Urinary bladder (tissue), 4 donors: Measurements from ENCODE around the gene CABP4. TPM values are rescaled to one million over a fixed set of nuclear protein-coding genes. Genes with fewer than 3 reads are reported as not detected.

Source experiments
- DNase-seq: peaks from one replicate; pipeline ENCODE4 v3.0.0-alpha.2; 2015; ENCODE audit errors: extremely low spot score
- H3K27ac ChIP-seq: one replicate; pipeline ENCODE4 v1.5.1; 2013; ENCODE audit warnings: low read depth, mild to moderate bottlenecking, moderate library complexity
- H3K36me3 ChIP-seq: one replicate; pipeline ENCODE4 v1.6.1; 2013; ENCODE audit warnings: mild to moderate bottlenecking, moderate library complexity; ENCODE audit not compliant: insufficient read depth
- H3K4me1 ChIP-seq: one replicate; pipeline ENCODE4 v1.6.1; 2013; ENCODE audit warnings: mild to moderate bottlenecking, moderate library complexity; ENCODE audit not compliant: insufficient read depth
- H3K4me3 ChIP-seq: one replicate; pipeline ENCODE4 v1.5.1; 2013; ENCODE audit warnings: low read depth, low read length
- WGBS: extraction: QIAGEN DNeasy Blood & Tissue Kit; methylation state at CpG from one replicate; pipeline ENCODE4 v1.1.7; 2013; 5-methylcytosine and 5-hydroxymethylcytosine counted together
- polyA plus RNA-seq: library from polyadenylated mRNA; stranded (reverse); fragments of 200-250 nt; gene quantifications from one replicate; pipeline ENCODE4 v1.2.3, GENCODE V29; 2013
- total RNA-seq: library from RNA; depleted of rRNA; stranded (reverse); fragments of >200 nt; gene quantifications from one replicate; pipeline ENCODE4 v1.2.3, GENCODE V29; 2014
- donor health status: healthy with polysubstance abuse.
- donor health status: healthy.

The CABP4 gene
- total and polyA plus RNA-seq, 2 donors: 0.26 to 0.96 TPM

DNA sequence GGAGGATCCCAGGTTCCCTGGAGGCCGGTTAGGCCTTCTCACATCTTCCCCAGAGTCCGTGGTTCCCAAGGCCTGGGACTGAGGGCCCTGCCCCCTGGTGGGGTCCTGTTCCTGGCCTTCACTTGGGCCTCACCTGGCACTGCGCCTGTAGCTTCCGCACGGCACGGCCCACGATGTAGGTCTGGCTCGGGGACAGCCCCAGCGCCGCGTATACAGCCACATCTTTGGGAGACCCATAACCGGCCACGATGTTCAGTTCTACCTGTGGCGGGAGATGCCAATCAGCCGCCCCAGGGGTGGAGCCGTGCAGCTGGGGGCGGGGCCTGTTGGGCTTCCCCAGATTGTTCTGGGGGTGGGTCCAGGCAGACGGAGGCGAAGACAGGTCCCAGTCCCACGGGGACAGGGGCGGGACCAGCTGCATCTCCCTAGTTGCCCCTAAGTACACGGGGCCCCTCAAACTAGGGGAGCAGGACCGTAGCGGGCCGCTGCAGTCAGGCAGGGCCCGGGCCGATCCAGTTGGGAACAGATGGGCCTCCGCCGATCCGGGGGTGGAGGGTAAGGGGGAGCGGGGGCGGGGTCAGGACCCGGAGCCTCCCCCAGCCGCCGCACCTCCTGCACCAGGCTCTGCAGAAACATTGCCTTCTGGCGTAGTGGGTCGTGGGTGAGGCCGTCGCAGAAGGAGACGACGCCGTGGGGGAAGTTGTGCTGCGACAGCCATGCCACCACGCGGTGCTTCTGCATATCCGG, 37.8 kb downstream of the CABP4 start:
- DNase-seq: no peak
- H3K27ac ChIP-seq: no peak overlapping the region
- H3K4me1 ChIP-seq: no peaks in the 10 kb centered on the region
- peaks cover 5% of the 10 kb centered on the region for H3K36me3 ChIP-seq
- 81% methylated on average over 46 of the region's 46 CpGs for WGBS
- no peak overlapping the region for H3K4me3 ChIP-seq

DNA sequence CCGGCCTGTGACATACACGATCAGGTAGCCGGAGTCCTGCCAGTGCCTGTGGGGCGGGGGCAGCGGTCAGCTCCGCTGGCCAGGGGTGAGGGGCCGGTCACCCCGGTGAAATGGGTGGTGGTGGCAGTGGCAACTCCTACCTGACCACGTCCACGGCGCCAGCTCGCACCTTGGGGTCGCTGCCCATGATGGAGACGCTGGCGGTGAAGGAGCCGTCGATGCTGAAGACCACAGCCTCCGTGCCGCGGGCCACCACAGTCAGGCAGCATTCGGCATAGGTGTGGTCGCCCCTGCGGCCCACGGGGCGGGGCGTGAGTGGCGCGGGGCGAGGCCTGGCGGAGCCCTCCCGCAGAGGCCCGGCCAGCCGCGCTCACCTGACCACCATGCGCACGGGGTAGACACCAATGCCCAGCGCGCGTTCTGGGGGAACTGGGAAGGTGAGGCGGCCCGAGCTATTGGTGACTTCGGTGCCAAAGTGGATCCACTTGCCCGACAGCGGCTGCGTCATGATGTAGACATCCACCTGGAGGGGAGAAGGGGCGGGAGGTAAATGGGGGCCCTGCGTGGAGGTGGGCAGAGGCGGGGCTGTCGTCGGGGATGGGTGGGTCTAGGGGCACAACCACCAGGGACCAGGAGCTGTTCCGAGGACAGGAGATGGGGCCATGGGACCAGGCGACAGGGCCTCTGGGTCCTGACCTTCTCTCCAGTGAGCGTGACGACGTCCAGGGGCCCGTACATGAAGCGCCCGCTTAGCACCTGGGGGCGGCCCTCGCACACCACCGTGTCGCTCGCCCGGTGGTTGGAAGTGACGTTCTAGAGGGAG, 38.6 kb downstream of the CABP4 start:
- H3K4me3 ChIP-seq: no peak overlapping the region
- H3K4me1 ChIP-seq: no peaks in the 10 kb centered on the region
- 95% methylated on average over 65 of the region's 65 CpGs for WGBS
- peaks cover 5% of the 10 kb centered on the region for H3K36me3 ChIP-seq
- H3K27ac ChIP-seq: no peak overlapping the region
- no peak for DNase-seq

DNA sequence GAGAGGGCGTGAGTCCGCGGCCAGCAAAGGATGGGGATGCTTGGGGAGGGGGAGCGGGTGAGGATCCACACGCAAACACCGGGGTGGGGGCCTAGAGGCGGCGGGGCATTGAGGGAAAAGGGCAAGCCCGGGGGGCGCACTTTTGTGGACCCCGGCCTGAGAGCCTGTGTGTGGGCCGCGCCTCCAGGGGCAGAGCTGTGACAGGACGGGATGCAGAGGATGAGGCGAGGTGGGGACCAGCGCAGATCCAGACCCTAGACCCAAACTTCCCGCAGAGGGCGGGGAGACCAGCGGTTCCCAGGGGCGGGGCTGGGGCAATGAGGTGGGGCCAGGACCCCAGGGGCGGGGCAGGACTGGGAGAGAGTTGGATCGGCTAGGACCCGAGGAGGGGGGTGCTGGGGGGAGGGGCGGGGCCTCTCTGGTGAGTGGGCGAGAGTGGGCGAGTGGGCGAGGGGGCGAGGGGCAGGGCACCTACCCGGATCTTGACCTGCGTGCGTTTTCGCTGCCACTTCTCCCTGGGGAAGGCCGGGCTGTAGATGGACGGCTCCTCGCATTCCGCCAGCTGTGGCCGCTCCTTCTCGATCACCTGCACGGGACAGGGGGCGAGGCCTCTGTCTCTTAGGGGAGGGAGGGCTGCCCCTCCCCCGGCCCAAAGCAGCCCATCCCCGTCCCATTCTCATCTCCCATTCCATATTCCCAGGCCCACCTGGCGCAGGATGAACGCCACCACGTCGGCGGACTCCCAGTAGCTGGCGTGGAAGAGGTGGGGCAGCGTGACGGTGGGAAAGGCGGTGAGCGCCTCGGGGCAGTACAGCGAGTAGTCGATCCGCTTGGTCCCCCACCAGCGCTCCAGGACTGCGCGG, 39.4 kb downstream of the CABP4 start:
- 88% methylated on average over 59 of the region's 59 CpGs for WGBS
- no peaks in the 10 kb centered on the region for H3K4me1 ChIP-seq
- H3K4me3 ChIP-seq: no peak overlapping the region
- H3K27ac ChIP-seq: no peak overlapping the region
- H3K36me3 ChIP-seq: peaks cover 5% of the 10 kb centered on the region
- DNase-seq: no peak

DNA sequence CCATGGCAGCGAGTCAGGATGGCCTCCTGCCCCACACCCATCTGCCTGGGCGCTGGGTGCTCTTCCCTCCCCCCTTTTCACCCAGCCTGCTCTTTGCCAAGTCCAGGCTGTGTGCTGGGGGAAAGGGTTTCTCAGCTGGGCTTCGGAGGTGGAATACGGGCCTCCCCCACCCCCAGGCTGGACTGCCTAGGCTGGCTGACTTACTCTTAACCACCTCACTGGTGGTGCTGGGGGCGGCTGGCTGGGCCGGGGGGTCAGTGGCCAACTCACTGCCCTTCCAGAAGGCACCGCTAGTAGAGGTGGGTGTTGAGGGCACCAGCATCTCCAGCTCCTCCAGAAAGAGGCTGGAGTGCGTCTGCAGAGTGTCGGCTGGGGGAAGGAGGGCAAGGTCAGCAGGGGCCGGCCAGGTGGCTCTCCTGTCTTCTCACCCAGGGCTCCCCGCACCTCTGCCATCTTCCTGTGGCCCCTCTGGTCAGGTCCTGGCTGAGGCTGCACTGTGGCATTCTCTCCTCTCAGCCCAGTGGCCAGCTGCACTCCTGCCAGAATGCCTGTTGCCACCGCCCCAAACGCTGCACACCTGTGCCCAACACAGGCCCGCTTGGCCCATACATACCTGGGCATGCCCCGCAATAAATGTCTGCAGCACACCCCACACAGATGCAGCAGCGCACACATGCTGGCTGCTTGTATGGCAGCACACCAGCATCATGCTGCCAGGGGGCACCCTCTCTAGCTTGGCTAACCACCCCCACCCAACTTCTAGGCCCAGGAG, 40.3 kb downstream of the CABP4 start:
- Histone ChIP-seq H3K4me1 (no peaks in the 10 kb centered on the region), H3K27ac (no peak overlapping the region), H3K36me3 (peaks cover 5% of the 10 kb centered on the region), H3K4me3 (no peak overlapping the region)
- 94% methylated on average over 16 of the region's 16 CpGs for WGBS
- no peak for DNase-seq

DNA sequence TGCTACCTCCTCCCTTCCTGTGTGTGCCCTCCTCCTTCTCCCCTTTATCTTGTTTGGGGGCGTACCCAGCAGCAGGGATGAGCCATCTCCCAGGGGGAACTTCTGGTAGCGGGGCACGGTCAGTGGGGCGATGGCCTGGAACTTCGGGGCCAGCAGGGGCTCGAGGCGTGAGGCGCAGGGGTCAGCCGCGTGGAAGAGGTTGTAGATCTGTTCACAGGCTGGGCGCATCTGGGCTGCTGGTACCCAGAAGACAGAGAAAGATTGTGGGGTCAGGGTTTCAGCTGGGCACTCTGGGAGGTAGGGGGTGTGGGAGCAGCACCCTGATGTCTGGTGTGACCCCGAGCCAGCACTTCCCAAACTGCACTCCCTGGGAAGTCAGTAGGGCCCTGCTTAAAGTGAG, 41.0 kb downstream of the CABP4 start:
- Histone ChIP-seq H3K4me1 (no peaks in the 10 kb centered on the region), H3K4me3 (no peak overlapping the region), H3K36me3 (peaks cover 5% of the 10 kb centered on the region), H3K27ac (no peak overlapping the region)
- DNase-seq: no peak
- WGBS: 95% methylated on average over 12 of the region's 12 CpGs

DNA sequence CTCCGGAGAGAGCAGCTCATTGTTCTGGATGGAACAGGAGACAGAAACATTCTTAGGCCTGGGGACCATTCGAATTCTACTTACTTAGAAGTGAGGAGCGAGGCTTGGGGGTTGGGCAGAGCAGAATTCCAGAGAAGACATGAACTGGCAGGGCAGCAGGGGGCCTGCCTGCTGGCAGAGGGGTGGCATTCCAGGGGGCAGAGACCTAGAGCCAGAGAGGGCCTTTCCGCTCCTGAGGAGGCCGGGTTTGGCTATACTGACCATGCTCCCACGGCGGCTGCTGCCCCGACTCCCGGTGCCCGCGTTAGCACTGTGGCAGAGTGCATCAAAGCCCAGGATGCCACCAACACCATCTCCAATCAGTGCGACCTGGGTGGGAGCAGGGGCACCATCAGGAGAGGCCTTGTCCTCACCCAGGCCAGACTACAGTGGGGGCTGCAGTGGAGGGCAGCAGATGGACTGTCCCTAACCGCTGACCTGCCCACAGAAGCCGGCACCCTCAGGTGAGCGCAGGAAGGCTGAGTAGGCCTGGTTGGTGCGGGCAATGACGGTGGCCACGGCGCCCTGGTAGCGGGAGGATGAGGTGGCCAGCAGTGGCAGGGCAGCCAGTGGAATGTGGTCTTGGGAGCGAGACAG, 42.6 kb downstream of the CABP4 start:
- 96% methylated on average over 21 of the region's 21 CpGs for WGBS
- Histone ChIP-seq H3K27ac (no peak overlapping the region), H3K4me1 (no peaks in the 10 kb centered on the region), H3K4me3 (no peak overlapping the region), H3K36me3 (peaks cover 5% of the 10 kb centered on the region)
- DNase-seq: no peak

DNA sequence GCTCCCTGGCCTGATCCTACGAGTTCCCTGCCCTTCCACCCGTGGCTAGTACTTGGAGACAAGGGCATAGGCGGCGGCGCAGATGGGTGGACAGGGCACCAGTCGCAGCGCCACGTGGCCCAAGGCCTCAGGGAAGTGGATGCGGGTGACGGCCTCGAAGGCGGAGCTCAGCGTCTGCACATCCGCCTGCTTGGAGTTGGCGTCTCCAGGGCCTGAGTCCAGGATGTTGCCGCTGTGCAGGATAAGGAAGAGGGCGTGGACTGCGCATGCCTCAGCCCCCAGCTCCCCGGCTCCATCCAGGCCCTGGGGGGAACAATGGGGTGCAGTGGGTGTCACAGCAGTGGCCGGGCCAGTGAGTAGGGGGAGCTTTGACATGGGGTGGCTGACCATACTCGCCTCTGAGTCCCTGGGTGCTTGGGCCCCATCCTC, 43.4 kb downstream of the CABP4 start:
- no peak overlapping the region for H3K4me3 ChIP-seq
- peaks cover 2% of the 10 kb centered on the region for H3K36me3 ChIP-seq
- no peaks in the 10 kb centered on the region for H3K4me1 ChIP-seq
- 89% methylated on average over 21 of the region's 21 CpGs for WGBS
- H3K27ac ChIP-seq: no peak overlapping the region
- DNase-seq: no peak

DNA sequence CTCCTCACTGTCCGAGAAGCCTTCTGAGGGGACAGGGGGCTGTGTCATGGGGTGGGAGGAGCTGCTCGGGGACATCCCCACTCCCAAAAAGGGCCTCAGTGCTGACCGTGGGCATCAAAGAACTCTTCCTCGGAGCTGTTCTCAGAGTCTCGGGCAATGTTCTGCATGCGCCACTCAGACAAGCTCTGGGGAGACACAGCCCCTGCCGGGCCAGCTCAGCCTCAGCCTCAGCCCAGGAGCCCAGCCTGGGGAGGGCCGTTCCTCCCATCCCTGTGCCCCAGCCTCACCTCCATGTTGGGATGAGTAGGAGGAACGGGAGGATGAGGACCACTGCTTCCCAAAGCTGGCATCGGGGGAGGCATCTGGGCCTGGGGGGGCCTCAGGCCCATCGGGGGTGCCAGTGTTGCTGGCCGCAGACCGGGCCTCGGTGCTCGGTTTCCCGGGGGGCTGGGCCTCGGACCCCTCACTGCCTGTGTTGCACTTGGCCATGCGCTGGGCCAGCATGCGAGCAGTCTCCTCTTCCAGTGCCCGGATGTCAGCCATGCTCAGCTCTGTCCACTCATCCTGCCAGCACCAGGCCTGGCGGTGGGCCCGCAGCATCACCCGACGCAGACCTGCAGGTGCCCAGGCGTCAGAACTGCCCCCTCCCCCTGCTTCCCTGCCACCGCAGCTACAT, 44.8 kb downstream of the CABP4 start:
- Histone ChIP-seq H3K4me3 (no peak overlapping the region), H3K27ac (no peak overlapping the region), H3K4me1 (no peaks in the 10 kb centered on the region), H3K36me3 (no peaks in the 10 kb centered on the region)
- DNase-seq: no peak
- WGBS: 96% methylated on average over 26 of the region's 26 CpGs

DNA sequence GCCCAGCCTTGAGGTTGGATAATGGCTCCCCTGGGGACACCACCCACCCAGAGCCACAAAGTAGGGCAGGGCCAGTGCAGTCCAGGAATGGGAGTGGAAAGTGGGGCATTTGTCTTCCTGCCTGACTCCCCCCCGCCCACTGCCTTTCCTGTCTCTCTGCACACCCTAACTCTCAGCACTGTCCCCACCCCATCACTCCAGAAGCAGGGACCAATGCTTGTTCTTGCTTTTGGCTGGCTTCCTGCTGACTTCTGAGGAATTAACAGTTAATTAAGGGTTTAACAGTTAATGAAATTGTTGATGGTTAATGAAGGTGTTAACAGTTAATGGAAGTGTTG, 45.3 kb downstream of the CABP4 start:
- no peak for DNase-seq
- Histone ChIP-seq H3K36me3 (no peaks in the 10 kb centered on the region), H3K4me1 (no peaks in the 10 kb centered on the region), H3K4me3 (no peak overlapping the region), H3K27ac (no peak overlapping the region)
- WGBS: 97% methylated on average over 1 of the region's 1 CpG

DNA sequence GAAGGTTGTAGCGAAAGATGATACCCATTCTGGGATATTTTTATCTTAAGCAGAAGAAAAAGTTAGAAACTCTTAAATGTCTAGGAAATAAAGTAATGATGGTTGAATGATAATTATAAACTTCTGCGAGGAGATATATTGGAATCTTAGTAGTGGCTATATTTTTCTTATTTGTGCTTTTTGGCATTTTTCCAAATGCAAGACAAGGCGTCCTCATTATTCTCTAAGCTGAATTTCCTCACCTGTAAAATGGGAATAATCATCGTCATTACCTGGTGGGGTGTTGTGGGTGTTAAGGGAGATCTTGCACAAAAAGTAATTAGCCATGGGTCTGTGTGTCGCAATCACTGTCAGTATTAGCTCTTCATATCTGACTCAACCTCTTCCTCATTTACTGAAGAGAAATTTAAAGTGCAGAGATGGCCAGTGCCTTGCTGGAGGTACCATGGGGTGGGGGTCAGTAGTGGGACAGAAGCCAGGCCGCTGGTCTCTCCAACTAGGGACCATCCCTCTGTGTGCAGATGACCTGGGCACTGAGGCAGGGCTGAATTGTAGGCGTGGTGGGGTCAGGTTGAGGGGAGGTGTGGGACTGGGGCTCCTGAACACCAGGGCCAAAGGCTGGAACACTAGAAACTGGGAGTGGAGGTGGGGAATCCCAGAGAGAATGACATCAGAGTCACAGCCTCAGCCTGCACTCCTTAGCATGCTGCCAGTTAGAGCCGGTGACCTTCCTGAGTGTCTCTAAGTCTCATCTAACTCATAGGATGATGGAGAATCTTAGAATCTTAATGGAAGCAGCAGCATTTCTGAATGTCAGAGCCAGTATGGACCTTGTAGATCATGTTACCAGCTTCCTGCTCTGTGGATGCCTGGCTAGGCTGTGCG, 45.9 kb downstream of the CABP4 start:
- 94% methylated on average over 9 of the region's 9 CpGs for WGBS
- Histone ChIP-seq H3K4me3 (no peak overlapping the region), H3K4me1 (no peaks in the 10 kb centered on the region), H3K36me3 (no peaks in the 10 kb centered on the region), H3K27ac (no peak overlapping the region)
- DNase-seq: no peak

DNA sequence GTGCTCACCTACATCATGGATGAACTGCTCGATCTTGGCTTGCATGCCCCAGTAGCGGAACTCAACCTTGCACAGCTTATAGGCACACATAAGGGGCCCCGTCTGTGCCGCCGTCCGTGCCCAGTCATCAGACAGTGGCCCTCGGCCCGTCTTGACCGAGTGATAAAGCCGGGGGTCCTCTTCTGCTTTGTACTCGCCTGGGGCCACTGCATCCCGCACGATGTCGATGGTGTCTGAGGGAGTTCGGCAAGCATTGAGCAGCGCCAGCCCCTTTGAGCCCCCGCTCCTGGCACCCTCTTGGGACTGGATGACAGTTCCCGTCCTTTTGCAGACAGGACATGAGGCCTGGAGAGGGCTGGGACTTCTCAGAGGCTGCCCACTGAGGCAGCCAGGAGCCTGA, 46.7 kb downstream of the CABP4 start:
- no peaks in the 10 kb centered on the region for H3K36me3 ChIP-seq
- no peak for DNase-seq
- WGBS: 97% methylated on average over 18 of the region's 18 CpGs
- H3K4me1 ChIP-seq: no peaks in the 10 kb centered on the region
- H3K4me3 ChIP-seq: no peak overlapping the region
- H3K27ac ChIP-seq: no peak overlapping the region
